Activated naive CD4-positive, alpha-beta T cell treated with Interleukin-2 at 50 U/mL for 16 hours (primary cell): Measurements from ENCODE around the gene PACRG.

Experiments
- DNase-seq: peaks from one replicate; pipeline ENCODE4 v3.0.0-alpha.2; 2020

Gene PACRG

DNA sequence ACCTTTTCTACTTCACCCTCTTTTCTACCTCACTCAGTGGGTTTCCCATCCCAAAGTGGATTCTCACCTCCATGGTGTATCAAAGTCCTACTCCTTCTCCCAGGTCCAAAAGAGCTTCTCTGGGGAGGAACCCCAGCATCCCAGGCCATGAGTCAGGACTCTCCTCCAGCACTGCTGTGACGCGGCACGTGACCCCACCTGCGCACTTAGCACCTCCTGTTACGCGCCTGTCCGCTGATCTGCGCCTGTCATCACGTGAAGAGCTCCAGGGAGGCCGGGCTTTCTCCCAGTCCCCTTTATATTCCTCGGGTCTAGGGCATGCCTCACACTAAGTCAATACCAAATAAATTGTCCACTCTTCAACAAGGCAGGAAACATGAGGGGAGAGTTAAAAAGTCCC is 459.8 kb downstream of the PACRG start:
- DNase-seq = no peak

- DNase-seq = no peak
Observed at GRCh38 chr6:163188746-163189145, 461.0 kb downstream of the PACRG start.

DNA sequence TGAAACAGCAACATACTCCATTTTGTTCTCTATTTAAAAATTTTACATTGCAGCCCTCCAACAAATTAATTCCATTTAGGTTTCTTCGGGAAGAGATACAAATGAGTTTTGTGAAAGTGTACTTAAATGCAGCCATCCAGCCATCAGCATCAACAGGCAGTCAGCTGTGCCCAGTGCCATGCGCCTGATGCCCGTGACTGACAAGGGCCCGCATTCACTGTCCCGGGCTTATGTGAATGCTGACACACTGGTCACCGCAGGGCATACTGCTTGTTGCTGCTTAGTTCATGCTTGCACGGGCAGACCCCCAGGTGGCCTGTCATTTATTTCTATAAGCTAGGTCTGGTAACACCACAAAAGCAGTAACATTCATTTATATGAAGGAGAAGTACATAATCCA is 461.8 kb downstream of the PACRG start:
- no peak for DNase-seq

- no peak for DNase-seq
Observed at GRCh38 chr6:163190786-163191185, 463.0 kb downstream of the PACRG start.

DNA sequence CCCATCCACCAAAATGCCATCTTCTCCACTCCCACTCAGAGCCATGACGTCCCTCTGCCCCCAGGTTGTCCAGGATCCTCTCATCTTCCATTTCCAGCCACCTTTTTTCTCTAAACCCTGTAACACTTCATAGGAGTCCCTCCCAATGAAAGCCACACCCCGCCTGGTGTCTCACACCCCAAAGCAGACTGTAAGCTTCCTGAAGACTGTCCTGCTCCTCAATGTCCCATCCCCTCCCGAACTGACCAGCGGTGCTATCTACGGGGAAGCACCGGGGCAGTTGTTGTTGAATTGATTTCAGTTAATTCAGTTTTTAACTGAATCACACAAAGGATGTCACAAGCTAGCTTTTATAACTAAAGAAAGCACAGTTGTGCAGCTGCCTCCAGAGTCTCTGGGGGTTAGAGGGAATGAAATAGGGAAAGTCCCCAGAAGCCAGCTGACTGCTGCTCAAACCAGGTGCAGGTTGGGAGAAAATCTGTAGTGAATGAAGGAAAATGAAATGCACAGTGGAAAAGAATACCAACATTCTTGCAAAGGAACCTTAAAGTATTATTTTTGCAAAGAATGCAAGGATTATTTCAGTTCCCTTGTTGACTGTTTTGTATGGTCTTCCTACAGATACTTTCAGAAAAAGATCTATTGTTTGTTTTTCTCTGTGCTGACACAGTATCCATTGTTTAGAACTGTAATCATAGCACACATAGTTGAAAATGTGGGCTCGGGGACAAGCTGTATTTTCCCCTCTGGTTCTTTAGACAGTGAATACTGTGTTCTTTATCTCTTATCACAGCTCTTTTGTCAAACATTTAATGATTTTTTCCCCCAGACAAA is 464.1 kb downstream of the PACRG start:
- DNase-seq = no peak

DNA sequence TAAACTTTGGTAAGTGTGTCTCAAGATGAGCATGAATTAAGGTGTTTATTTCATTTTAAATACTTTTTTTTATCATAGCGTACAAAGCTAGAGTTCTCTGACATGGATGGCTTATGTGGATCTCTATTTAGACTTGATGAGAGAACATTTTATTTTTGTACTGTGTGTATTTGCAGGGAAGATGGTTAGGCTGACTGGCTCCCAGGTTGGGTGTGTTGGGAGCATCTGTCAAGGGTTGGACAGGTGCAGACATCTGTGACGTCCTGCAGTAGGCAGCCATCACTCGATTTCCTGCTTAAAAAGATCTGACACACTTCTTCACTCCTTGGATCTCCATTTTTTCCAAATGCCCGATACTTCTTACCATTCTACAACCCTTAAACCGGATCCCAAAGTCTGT is 464.8 kb downstream of the PACRG start:
- DNase-seq = no peak

GRCh38 chr6:163193326-163193725 is 465.6 kb downstream of the PACRG start:
- DNase-seq = no peak

DNA sequence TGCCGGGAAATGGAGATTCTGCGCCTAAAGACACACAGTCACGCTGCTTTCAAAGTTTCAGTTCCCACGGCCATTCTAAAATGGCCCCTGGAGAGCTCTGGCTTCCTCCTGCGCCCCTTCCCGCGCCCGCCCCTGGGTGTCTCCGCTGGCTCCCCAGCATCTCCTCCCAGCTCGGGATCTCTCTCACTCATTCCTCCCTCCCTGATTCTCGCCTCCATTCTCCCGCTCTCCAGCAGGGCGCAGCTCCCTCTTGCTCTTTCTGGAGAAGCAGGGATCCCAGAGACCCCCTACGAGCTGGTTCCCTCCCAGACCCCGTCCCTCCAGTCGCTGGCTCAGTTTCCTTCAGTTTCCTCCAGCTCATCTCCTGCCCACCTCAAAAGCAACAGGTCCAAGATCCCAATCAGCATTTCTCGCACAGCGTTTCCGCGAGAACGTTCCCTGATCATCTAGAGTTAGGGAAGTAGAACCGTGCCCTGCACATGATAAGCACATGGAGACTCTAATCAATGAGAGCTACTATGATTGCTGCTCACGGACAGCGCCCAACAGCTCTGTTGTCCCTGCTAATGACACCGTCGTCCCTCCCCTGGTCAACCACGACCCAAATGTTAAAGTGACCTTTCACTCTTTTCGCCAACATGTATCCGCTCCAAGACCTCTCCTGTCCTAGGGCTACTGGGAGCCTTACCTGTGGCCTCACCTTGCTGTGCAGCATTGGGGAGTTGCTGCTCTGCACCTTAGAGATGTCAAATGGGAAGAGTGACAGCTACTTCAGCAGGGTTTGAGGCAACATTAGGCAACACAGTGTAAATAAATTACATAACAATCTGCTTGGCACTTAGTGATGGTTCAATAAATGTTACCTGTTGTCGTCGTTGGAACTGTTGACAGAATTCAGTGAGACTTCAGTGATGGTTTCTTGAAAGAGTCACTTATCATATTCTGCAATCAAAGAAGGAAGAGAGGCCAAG is 468.2 kb downstream of the PACRG start:
- DNase-seq = no peak

DNA sequence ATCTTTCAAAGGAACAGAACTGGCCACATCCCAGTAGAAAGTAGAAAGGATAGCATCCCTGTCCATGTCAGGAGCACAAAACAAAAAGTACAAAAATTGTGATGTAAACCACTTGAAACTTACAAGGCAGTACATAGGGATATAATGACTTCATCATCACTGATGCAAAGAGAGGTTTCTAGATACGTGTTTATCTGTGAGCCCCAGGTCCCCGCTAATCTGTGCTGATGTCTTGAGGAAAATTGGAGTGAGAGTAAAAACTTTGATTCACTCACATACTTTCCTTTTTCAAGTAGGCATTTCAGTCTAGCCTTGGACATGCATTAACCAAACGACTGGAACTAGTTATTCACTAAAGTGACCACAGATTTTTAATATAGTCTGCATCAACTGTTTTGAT is 470.1 kb downstream of the PACRG start:
- DNase-seq = no peak

DNA sequence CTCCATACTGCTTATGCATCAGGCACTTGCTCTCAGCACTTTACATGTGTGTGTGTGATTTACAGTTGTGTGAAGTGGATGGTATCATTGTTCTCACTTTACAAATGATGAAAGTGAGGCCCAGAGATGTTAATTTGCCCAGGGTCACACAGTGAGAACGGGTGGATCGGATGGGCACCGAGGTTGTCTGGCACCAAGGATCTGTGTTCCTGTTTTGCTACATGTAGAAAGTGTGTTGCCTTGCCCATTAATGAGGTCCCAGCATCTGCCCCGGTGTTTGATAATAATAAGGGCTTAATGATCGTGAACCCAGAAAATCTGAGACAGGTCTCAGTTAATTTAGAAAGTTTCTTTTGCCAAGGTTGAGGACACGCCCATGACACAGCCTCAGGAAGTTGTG is 470.6 kb downstream of the PACRG start:
- DNase-seq = no peak

- DNase-seq = no peak
Observed at GRCh38 chr6:163199371-163199770, 471.6 kb downstream of the PACRG start.

GRCh38 chr6:163200289-163200688 is 472.5 kb downstream of the PACRG start:
- no peak for DNase-seq

- no peak for DNase-seq
Observed at GRCh38 chr6:163200694-163201093, 472.9 kb downstream of the PACRG start.

- DNase-seq = no peak
Observed at GRCh38 chr6:163201855-163202254, 474.1 kb downstream of the PACRG start.

DNA sequence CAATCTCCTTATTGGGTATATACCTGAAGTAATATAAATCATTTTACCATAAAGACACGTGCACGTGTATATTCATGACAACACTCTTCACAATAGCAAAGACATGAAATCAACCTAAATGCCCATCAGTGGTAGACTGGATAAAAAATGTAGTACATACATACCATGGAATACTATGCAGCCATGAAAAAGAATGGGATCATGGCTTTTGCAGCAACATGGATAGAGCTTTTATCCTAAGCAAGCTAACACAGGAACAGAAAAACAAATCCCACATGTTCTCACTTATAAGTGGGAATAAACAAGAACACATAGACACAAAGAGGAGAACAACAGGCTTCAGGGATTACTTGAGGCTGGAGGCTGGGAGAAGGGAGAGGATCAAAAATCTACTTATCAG is 478.4 kb downstream of the PACRG start:
- DNase-seq = no peak

GRCh38 chr6:163207431-163208383 is 479.9 kb downstream of the PACRG start:
- no peak for DNase-seq

DNA sequence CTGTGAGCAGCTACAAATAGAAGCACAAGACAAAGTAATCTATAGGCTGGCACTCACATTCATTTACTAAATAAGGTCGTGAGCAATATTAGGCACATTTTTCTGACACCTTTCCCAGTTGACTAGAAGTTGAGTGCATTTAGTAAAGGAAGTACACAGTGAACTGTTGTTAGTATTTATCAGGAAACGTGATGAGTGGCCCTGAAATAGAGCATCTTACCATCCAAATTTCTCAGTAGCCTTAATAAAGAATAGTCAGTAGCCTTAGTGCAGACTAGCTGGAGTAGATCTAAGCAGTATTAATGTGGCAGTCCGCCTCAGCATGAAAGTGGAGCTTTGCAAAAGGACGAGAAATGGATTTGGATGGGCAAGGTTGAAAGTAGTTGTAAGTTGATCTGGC is 481.2 kb downstream of the PACRG start:
- no peak for DNase-seq

DNA sequence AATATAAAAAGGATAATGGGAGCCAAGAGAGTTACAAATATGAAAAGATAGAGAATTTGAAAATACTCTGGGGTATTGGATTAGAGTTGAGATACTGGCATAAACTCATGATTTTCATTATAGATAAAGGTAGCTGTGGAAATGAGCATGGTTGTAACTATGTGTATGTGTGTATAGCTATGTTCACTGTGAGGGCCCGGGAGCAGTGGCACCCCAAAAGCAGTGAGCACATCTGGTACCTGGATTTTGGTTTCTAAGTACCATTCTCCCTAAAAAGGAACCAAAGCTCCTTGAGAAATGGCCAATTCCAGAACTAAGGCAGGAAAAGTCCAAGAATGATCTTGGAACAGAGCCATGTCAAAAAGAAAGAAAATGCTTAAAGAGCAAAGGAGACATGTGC is 484.3 kb downstream of the PACRG start:
- DNase-seq = no peak

GRCh38 chr6:163214259-163214658 is 486.5 kb downstream of the PACRG start:
- no peak for DNase-seq

DNA sequence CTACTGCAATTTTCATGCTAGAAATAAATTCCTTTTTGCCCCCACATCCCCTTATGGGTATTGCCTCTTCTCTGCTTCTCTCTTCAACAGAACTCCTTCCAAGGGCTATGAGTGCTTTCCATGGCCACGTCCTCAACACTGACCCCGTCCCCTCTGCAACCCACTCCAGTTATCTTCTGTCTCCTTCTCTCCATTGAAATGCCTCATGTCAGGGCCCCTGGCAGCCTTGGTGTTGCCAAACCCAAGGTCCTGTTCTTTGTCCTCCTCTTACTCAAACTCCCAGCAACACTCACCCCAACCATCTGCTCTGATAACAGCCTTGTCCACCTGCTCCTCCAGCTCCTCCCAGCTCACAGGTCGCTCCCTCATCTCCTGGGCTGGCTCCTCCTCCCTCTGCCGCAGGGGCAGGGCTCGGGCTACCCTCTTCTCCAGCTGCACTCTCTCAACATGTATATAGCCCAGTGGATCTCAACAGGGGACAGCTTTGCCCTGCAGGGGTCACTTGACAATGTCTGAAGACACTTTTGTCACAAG is 490.7 kb downstream of the PACRG start:
- no peak for DNase-seq

- no peak for DNase-seq
Observed at GRCh38 chr6:163226181-163226835, 498.5 kb downstream of the PACRG start.
